Activated CD8-positive, alpha-beta memory T cell treated with anti-CD3 and anti-CD28 coated beads, Interleukin-2, amount 50 U/mL, for 24 hours (primary cell): Measurements from ENCODE around the gene SMTN.
"Not testable (repeated sequence)": the region's sequence is repeated elsewhere in the genome, so short reads cannot be mapped to it uniquely, and the experiment has no call there.

Experiments
- DNase-seq: peaks from one replicate; pipeline ENCODE4 v3.0.0-alpha.2; 2020; ENCODE audit errors: extremely low read depth

The SMTN gene

GRCh38 chr22:31080848-31081649 is at the start of gene SMTN:
Gene SMTN, plus strand, starts transcription at chr22:31081318. Its CDS starts 1,941 bp downstream, at chr22:31083259.
- DNase-seq = peak; percentile 73

DNA sequence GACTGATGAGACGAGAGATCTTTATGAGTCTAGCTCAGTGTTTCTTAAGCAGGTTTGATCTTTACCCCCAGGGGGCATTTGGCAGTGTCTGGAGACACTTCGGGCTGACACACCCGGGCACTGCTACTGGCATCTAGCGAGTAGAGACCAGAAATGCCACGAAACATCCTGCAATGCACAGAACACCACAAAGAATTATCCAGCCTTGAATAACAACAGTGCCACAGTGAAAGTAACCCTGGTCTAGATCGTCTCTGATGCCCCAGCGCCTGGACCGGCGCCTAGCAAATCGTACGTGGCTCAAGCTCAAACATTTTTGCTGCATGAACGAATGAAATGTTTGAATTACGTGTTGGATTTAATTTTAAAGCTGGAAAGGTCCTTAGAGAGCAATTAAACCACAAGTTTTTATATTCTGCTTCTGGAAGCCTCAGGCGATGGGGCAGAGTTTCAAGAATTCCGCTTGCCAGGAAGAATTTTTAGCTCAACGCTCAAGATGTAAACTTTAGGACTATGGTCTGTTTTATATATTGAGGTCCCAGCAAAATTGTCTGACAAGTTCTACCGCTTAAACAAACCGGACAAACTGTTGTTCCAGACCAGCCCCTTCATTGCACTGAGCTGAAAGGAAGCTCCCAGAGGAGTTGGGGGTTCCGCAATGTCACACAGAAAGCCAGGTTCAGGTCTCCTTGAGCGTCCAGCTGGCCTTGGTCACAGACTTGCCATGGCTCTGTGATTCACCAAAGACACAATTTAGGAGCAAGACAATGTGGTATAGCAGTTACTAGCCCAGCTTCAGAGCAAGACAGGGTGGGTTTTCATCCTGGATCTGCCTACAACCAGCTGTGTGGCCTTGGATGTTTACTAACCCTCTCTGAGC is 44.2 kb upstream of the SMTN start:
- DNase-seq = no peak

DNA sequence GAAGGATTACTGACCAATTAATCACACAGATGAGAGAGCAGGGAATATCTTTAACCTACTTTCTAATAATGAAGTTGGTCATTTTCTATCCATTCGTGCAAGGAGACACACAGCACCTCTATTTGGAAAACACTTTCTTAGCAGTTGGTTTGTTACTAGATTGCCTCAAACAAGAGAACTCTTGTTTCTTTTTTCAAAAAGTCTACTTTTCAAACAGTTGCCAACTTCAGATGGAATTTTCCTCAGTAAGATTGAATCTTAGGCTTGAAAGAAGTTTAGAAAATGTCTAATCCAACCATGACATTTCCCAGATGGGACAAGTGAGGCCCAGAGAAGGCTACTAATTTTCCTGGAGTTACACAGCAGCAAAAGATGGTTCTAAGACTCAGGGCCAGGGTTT is 42.4 kb upstream of the SMTN start:
- no peak for DNase-seq

- no peak for DNase-seq
Measured at GRCh38 chr22:31039393-31039792, 41.7 kb upstream of the SMTN start.

GRCh38 chr22:31040542-31041398 is 40.3 kb upstream of the SMTN start:
- no peak for DNase-seq

- no peak for DNase-seq
Measured at GRCh38 chr22:31044262-31044861, 36.8 kb upstream of the SMTN start.

DNA sequence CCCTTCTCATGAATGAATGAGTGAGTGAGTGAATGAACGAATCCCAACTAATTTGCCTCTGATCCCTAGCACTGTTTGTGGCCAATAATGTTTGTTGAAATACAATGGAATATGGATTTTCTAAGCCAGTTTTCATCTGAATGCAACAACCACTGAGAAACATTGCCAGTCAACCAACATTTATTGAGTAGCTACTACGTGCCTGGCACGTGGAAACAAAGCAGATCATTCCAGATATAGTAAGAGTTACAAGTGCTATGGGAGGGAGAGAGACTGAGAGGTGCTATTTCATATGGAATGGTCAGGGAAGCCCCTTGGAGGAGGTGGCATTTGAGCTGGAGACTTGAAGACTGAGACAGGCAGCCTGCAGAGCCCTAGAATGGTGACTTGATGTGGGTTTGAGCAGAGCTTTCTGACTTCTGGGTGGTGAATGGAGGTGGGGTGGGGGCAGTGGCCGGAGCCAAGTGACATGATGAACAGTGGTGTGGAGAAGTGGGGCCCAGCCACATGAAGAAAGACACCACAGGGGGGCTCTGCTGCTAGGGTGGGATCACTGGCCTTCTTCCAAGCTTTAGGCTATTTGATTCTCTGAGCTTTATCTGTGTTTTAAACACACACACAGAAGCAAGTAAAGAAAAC is 35.1 kb upstream of the SMTN start:
- no peak for DNase-seq

GRCh38 chr22:31046539-31047226 is 34.4 kb upstream of the SMTN start:
- no peak for DNase-seq

- DNase-seq = no peak
Measured at GRCh38 chr22:31048570-31048969, 32.5 kb upstream of the SMTN start.

DNA sequence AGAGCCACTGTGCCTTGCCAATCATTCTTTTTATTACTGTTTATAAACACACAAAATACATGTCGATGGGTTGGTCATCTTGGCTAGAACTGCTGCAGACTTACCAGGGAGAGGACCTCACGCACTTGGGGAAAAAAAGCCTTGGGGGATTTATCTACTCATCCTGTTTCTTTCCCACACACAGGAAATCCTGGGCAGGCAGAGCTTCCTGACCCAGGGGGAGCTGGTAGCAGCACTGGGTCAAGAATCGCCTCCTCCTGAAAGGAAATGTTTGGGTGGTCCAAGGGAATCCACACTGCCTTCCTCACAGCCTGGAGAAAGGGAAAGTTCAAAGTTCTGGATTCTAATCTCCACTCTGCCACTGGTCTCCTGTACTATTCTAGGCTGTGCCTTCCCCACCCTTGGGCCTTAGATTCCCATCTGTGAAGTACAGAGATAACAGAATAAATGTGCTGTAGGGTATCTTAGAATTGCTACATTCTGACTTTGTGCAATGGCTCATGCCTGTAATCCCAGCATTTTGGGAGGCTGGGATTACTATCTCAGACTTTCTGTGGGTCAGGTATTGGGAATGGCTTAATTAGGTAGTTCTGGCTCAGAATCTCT is 31.2 kb upstream of the SMTN start:
- DNase-seq = no peak

DNA sequence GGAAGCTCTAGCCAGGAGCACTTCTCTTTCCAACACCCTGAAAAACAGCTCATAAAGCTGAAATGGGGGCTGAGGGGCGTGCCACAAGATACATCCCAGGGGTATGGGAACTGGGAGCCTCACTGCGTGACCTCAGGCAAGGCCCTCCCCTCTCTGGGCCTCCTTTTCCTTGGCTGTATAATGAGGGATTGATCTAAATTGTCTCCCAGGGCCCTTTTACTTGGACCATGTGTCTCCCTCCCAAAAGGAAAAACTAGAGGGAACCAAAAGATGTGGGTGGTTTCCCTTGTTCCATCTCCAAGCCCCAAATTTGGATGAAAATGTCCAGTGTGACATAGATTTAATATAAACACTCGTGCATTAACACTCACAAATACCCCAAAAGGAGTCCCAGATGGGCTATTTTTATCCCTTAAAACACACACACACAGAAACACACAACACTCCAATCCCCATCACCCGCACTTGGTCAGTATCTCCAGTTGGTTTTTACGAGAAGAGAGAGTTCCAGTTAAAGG is 25.9 kb upstream of the SMTN start:
- DNase-seq = no peak

DNA sequence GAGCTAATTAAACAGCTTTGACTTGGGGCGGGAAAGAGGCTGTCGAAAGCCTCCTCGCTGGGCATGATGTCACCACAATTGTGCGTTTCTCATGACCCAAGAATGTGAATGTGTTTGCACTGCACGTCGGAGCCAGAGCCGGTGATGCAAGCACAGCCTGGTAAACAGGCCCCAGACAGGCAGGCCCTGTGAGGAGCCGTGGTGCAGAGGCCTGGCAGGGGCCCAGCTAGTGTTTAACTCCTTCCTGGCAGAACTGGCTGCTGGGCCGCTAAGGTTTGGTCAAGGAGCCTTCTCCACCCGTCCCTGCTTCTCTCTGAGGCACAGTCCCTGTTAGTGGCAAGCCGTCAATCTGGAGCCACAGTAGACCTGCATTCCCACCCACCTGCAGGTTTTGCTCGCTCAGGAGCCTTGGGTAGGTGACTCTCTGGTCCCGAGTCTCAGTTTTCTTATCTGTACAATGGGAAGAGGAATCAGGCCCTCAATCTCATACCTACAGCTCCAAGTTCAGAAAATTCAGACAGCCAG is 25.4 kb upstream of the SMTN start:
- DNase-seq = no peak

DNA sequence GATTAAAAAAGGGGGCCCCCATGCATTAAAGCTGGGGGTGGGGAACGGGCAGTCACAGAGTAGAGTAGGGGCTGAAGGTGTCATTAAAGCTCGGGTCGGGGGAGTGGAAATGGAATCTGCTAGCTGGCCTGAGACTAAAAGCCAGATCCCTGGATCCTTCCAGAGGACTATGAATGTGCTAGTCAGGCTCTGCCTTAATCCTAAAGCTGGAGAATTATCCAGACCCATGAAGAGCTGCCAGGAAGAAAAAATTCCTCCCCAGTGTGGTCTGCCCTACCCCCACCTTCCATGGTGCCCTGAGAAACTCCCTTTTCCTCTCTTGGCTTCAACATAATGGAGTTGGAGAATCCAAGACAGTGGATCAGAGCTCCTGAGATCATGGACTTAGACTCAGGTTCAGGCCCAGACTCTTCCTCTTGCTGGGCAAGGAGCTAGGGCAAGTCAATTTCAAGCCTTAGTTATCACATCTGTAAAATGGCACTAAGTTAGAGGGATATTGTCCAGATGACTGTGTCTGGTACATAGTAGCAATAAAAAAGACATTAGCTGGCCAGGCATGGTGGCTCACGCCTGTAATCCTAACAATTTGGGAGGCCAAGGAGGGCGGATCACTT is 24.0 kb upstream of the SMTN start:
- DNase-seq = no peak

- not testable (repeated sequence) for DNase-seq
Measured at GRCh38 chr22:31059663-31060062, 21.5 kb upstream of the SMTN start.

DNA sequence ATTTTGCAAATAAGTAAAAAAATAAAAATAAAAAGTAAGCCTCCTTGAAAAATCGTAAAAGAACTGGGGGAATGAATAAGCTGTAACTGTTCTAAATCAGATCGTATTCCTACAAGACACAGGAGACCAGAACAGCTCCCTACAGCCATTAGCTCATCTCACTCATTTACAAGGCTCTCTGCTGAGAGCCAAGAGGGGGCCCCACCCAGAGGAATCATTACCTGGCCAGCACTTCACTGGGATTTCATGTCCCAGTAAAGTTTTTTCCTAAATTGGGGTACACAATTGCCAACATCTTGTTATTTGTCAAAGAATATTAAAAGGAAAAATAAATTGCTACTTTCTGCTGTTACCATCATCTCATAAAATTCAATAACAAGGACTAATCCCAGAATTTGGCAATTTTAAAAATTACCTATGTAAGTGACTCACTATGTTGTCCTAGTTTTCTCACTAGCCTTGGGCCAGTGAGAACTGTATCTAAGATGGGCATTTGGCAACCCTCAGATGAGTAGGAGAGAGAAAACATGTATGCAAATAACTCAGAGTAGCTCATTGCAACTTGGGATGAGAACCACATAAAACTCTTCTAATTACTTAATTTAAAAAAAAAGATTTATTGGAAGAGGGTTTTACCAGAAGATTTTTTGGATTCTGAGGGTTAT is 18.4 kb upstream of the SMTN start:
- DNase-seq = no peak

DNA sequence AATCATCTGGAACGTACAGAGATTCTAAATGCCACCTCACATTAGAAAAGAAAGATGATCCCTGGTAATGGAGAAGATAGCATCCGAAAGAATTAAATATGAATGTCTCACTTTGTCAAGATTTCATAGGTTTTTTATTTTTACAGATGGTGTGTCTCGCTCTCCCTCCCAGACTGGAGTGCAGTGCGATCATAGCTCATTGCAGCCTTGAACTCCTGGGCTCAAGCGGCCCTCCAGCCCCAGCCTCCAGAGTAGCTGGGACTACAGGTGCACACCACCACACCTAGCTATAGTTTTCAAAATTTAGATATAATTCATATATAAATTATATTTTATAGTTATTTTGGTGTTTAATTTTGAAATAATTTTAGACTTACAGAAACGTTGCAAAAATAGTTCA is 16.7 kb upstream of the SMTN start:
- DNase-seq = no peak

DNA sequence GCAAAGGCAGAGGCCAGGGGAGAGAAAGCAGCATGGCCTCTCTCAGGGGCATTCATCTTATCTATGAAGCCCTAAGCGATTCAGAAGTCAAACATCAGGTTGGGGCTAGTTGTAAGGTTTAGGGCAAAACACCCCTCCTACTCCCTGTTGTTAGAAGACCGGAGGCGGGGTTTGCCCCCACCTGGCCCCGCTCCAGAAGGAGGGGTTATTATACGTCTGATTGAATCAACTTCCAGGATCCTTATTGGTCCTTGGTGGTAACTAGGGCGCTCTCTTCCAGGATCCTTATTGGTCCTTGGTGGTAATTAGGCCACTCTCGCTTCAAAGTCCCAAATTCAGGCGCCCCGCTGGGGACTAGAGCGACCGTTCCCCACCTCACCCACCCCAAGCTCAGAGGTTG is 12.1 kb upstream of the SMTN start:
- no peak for DNase-seq

- not testable (repeated sequence) for DNase-seq
Measured at GRCh38 chr22:31069691-31070314, 11.3 kb upstream of the SMTN start.
